GM18526 (cell line): Measurements from ENCODE around the gene PKIB.

ENCODE experiments used
- POLR2A ChIP-seq: IDR thresholded peaks from 3 replicates; pipeline ENCODE4 v1.6.1; 2011; ENCODE audit not compliant: insufficient read length; ENCODE audit errors: extremely low read depth

PKIB gene

GRCh38 chr6:122677406-122677805 is 67.2 kb downstream of the PKIB start:
- TF ChIP-seq POLR2A = no peak

DNA sequence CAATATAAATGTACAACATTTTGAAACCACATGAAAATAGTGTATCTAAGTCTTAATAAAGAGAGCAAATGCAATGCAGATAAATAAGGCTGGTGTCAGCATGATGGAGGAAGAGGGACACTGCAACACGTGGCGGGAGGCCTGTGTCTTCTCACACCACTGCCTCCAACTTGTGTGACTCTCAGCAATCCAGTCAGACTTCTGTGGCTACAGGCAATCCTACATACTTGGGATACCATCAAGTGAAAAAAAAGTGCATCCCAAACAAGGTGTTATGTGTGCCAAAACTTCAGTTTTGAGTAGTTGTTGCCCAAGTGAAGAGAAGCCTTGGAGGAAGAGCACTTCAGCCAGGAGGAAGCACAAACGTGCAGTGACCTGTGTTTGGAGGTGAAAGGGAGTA is 68.6 kb downstream of the PKIB start:
- TF ChIP-seq POLR2A = no peak

- no peak for TF ChIP-seq POLR2A
Observed at GRCh38 chr6:122681705-122682104, 71.5 kb downstream of the PKIB start.

- TF ChIP-seq POLR2A = no peak
Observed at GRCh38 chr6:122683989-122684651, 73.9 kb downstream of the PKIB start.

- no peak for TF ChIP-seq POLR2A
Observed at GRCh38 chr6:122692175-122692598, 82.0 kb downstream of the PKIB start.

DNA sequence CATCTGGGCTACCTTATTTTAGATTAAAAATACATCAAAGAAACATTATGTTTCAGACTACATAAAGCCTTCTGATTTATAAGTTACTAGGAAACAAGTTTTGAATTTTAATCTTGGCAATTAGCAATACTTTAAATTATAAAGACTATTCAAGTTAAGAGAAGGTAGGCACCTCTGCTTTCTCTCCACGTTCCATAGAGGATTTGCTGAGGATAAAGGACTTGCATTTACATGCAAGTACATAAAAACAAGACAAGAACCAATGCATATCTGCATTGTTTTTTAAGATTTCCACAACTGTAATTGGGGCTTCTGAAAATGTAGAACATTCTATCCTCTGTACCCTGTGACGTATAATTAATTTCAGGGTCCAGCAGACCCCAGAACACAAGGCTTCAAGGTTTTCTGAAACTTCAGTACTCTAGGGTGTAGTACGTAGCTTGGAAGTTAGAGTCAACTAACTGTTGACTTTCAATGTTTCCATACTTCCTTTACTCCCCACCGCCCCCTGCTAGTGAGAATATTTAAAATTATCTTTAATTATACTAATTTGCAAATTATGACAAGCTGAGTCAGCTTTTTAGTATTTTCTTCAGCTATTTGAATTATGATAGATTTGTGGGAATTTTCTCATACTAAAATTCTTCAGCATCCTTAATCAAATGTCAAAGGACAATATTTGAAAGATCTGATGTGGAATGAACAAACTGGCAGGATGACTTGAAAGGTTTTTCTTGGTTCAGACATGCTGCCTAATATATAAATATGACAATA is 82.8 kb downstream of the PKIB start:
- no peak for TF ChIP-seq POLR2A

DNA sequence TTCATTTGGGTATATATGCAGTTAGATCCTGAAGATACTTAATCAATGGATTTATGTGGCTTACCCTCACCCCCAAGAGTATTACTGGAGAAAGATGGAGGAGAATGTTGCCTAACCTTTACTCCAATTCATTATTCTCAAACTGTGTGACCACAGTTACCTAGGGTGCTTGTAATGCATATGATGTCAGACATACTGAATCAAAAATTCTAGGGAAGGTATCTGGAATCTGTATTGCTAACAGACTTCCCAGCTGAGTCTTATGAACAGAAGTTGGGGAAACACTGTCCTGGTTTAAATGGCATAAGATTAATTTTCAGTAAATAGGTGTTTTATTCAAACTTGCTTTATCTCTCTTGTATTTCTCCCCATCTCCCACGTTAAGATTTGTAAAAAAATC is 83.9 kb downstream of the PKIB start:
- TF ChIP-seq POLR2A = no peak

GRCh38 chr6:122694602-122695001 is 84.4 kb downstream of the PKIB start:
- TF ChIP-seq POLR2A = no peak

DNA sequence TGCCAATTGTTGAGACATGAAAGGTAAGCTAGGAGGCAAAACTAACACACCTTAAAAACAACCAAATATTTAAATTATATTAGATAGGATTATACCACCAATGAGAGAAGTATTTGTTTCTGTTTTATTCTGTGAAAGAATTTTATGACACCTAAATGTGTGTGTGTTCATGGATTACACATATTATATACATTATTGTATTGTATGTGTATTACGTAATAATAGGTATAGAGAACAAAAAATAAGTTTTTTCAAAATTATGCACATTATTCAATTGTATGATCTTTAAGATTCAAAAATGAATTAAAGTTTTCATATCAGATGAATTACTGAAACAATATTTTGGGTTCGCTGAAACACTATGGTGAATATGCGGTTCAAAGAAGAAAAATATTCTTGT is 85.0 kb downstream of the PKIB start:
- TF ChIP-seq POLR2A = no peak

DNA sequence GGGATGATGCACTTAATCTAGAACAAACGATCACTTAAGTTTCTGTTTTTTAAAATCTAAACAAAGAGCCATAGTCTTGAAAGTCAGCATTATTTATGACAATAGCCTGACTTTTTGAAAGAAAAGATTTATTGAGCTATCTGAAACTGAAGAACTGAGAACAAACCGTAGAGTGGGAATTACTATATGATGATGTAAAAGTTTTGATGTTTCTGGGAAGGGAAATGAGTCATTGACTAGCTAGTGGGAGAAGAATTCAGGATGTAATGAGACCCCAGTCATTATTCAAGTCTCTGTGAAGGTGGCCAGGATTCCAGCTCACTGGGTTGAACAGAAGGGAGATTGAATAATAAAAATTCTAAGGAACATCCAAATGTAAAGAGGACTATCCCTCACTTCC is 85.9 kb downstream of the PKIB start:
- TF ChIP-seq POLR2A = no peak

- no peak for TF ChIP-seq POLR2A
Observed at GRCh38 chr6:122696853-122697252, 86.6 kb downstream of the PKIB start.

- TF ChIP-seq POLR2A = no peak
Observed at GRCh38 chr6:122697458-122697857, 87.3 kb downstream of the PKIB start.

GRCh38 chr6:122701666-122702065 is 91.5 kb downstream of the PKIB start:
- no peak for TF ChIP-seq POLR2A

GRCh38 chr6:122702841-122703240 is 92.6 kb downstream of the PKIB start:
- TF ChIP-seq POLR2A = no peak

DNA sequence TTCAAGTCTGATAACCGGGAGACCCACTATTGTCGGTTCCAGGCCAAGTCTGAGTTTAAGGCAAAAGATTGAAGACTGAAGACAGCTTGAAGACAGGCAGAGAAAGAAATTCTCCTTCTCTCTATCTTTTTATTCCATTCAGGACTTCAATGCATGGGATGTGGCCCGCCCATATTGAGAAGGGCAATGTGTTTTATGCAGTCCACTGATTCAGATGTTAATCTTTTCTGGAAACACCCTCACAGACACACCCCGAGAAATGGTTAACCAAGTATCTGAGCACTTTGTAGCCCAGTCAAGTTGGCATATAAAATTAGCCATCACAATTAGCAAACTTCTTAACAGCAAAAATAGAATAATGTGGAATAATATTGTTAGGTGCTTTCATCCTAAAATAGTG is 93.9 kb downstream of the PKIB start:
- no peak for TF ChIP-seq POLR2A

- TF ChIP-seq POLR2A = no peak
Observed at GRCh38 chr6:122709922-122710512, 99.8 kb downstream of the PKIB start.
